WTC11 (cell line): Measurements from ENCODE around the gene EFCAB13.

Experiments used
- CTCF ChIP-seq: fragments of 200-600 bp; IDR thresholded peaks from 2 replicates; pipeline ENCODE4 v1.8.0; 2022; ENCODE audit warnings: antibody characterized with exemption
- E2F1 ChIP-seq: sonication (generic); formaldehyde crosslinking; IDR thresholded peaks from 2 replicates; pipeline ENCODE4 v1.8.0; 2022; ENCODE audit warnings: mild to moderate bottlenecking, missing genetic modification reagents
- ESRRA ChIP-seq: sonication (generic); formaldehyde crosslinking; IDR thresholded peaks from 2 replicates; pipeline ENCODE4 v1.8.1; 2022; ENCODE audit warnings: mild to moderate bottlenecking, missing genetic modification reagents, borderline replicate concordance
- FOXK1 ChIP-seq: sonication (generic); formaldehyde crosslinking; IDR thresholded peaks from 2 replicates; pipeline ENCODE4 v1.8.0; 2022; ENCODE audit warnings: mild to moderate bottlenecking, moderate library complexity, missing genetic modification reagents
- IRF2 ChIP-seq: sonication (generic); formaldehyde crosslinking; IDR thresholded peaks from 2 replicates; pipeline ENCODE4 v1.8.0; 2022; ENCODE audit warnings: low read depth, missing genetic modification reagents, borderline replicate concordance
- MLX ChIP-seq: sonication (generic); formaldehyde crosslinking; IDR thresholded peaks from 2 replicates; pipeline ENCODE4 v1.8.1; 2023; ENCODE audit warnings: mild to moderate bottlenecking, missing genetic modification reagents, moderate library complexity
- NR3C1 ChIP-seq: sonication (generic); formaldehyde crosslinking; conservative IDR thresholded peaks from 2 replicates; pipeline ENCODE4 v1.8.1; 2023; ENCODE audit warnings: low read depth, mild to moderate bottlenecking, missing genetic modification reagents
- SP1 ChIP-seq: sonication (generic); formaldehyde crosslinking; conservative IDR thresholded peaks from 2 replicates; pipeline ENCODE4 v1.8.1; 2022; ENCODE audit warnings: missing genetic modification reagents
- STAT6 ChIP-seq: sonication (generic); formaldehyde crosslinking; conservative IDR thresholded peaks from 2 replicates; pipeline ENCODE4 v1.8.1; 2023; ENCODE audit warnings: mild to moderate bottlenecking, low read depth, missing genetic modification reagents, moderate library complexity
- ZNF532 ChIP-seq: fragments of 250-450 bp; sonication (Bioruptor Pico); IDR thresholded peaks from 2 replicates; pipeline ENCODE4 v1.9.0; 2021; ENCODE audit warnings: mild to moderate bottlenecking, borderline replicate concordance
- TF ChIP-seq, protein P1 (sequence below): sonication (generic); formaldehyde crosslinking; conservative IDR thresholded peaks from 2 replicates; pipeline ENCODE4 v1.8.1; 2022; ENCODE audit warnings: mild to moderate bottlenecking, missing genetic modification reagents
- TF ChIP-seq, protein P2 (sequence below): fragments of 250-450 bp; sonication (Bioruptor Pico); IDR thresholded peaks from 2 replicates; pipeline ENCODE4 v1.9.0; 2021; ENCODE audit warnings: moderate library complexity, mild to moderate bottlenecking, inconsistent platforms, borderline replicate concordance

- TF ChIP-seq SP1 (CRISPR knock-in tag) (no peak), ZNF532 (no peak), CTCF (no peak), ESRRA (CRISPR knock-in tag) (no peak), STAT6 (CRISPR knock-in tag) (no peak), MLX (CRISPR knock-in tag) (no peak), NR3C1 (CRISPR knock-in tag) (no peak), E2F1 (CRISPR knock-in tag) (no peak), FOXK1 (CRISPR knock-in tag) (no peak), IRF2 (CRISPR knock-in tag) (no peak)
- TF ChIP-seq, protein P1, sequence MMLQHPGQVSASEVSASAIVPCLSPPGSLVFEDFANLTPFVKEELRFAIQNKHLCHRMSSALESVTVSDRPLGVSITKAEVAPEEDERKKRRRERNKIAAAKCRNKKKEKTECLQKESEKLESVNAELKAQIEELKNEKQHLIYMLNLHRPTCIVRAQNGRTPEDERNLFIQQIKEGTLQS: no peak
- TF ChIP-seq, protein P2, sequence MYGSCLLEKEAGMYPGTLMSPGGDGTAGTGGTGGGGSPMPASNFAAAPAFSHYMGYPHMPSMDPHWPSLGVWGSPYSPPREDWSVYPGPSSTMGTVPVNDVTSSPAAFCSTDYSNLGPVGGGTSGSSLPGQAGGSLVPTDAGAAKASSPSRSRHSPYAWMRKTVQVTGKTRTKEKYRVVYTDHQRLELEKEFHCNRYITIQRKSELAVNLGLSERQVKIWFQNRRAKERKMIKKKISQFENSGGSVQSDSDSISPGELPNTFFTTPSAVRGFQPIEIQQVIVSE (CRISPR knock-in tag): no peak
Observed at GRCh38 chr17:47295037-47295873, 28.5 kb upstream of the EFCAB13 start.
